MCF 10A (cell line): ENCODE data around the gene C8B. TPM values are rescaled to one million over a fixed set of nuclear protein-coding genes. Genes with fewer than 3 reads are reported as not detected.

Experiments used
- BruUV-seq: library from RNA; stranded (reverse); fragments of 400-500 nt; replicated peaks from 2 replicates; lab custom pipeline; 2021; lab: Mats Ljungman, UMichigan
- CTCF ChIA-PET: fragments of 300-600 bp; sonication (Branson Sonifier 250); formaldehyde crosslinking; extraction: SDS; loops from one replicate; lab custom pipeline; 2021; ENCODE audit warnings: antibody characterized with exemption, inconsistent platforms; lab: Yijun Ruan, JAX
- POLR2A ChIA-PET: fragments of 300-600, 350-650 bp; sonication (Branson Sonifier 250); formaldehyde crosslinking; extraction: SDS; loops from one replicate; lab custom pipeline; 2020; ENCODE audit warnings: antibody characterized with exemption, inconsistent platforms; lab: Yijun Ruan, JAX
- DNase-seq: peaks from one replicate; pipeline ENCODE4 v3.0.0-alpha.2; 2018; ENCODE audit not compliant: unreplicated experiment
- H3K27ac Mint-ChIP-seq: one replicate; pipeline ENCODE4 v1.8.0; 2022; ENCODE audit warnings: mild to moderate bottlenecking, low read depth, mixed read lengths; ENCODE audit not compliant: unreplicated experiment
- H3K27me3 Mint-ChIP-seq: one replicate; pipeline ENCODE4 v1.8.0; 2022; ENCODE audit warnings: mixed read lengths; ENCODE audit not compliant: insufficient read depth, unreplicated experiment
- H3K36me3 Mint-ChIP-seq: one replicate; pipeline ENCODE4 v1.8.0; 2022; ENCODE audit warnings: mild to moderate bottlenecking, moderate library complexity, mixed read lengths; ENCODE audit not compliant: insufficient read depth, unreplicated experiment
- H3K4me1 Mint-ChIP-seq: one replicate; pipeline ENCODE4 v1.8.0; 2022; ENCODE audit warnings: mixed read lengths; ENCODE audit not compliant: insufficient read depth, unreplicated experiment
- H3K4me3 Mint-ChIP-seq: one replicate; pipeline ENCODE4 v1.8.0; 2022; ENCODE audit warnings: mild to moderate bottlenecking, moderate library complexity, mixed read lengths; ENCODE audit not compliant: unreplicated experiment
- H3K9me3 Mint-ChIP-seq: one replicate; pipeline ENCODE4 v1.8.0; 2022; ENCODE audit warnings: mixed read lengths; ENCODE audit not compliant: unreplicated experiment
- intact Hi-C: fragments of 100-400 bp; cut with micrococcal nuclease; formaldehyde crosslinking; loops from 2 replicates; pipeline ENCODE4 v1.14.1; 2022
- total RNA-seq: library from RNA; stranded (reverse); gene quantifications from 2 replicates; pipeline ENCODE4 v1.2.3, GENCODE V29; 2022
- TF ChIP-seq, protein P1 (sequence below): fragments of 200-600 bp; IDR thresholded peaks from one replicate; pipeline ENCODE4 v1.8.0; 2022; ENCODE audit warnings: antibody characterized with exemption, mild to moderate bottlenecking; ENCODE audit not compliant: unreplicated experiment

C8B gene
- total RNA-seq, 1 experiment from 2014 or later, result not detected

DNA sequence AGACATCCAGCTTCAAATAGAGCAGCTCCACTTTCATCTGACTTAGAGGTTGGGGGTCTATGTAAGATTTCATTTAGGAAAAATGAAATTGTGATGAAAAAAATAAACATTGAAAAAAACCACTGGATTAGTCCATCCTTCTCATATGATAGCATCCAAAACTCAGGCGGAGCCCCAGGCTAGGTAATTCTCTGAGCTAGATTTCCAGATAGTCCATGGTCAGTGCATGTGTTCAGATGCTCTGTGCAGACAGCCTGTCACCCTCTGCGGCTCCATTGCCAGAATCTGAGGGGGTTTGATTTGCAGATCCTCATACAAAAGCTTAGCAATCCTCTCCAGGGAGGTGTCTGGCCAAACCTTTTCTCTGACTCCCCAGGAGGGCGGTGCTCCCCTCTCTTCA is 49.2 kb downstream of the C8B start:
- DNase-seq, result no peak
- no TSS peak for BruUV-seq
- no peak overlapping the region for H3K4me3 Mint-ChIP-seq
- ChIA-PET POLR2A (interaction anchor here (0.6 kb wide), 1 partner anchor 23 kb away, joined by 4 read pairs; no protein-coding TSS in a partner anchor), CTCF (no interaction called here)
- TF ChIP-seq, protein P1, sequence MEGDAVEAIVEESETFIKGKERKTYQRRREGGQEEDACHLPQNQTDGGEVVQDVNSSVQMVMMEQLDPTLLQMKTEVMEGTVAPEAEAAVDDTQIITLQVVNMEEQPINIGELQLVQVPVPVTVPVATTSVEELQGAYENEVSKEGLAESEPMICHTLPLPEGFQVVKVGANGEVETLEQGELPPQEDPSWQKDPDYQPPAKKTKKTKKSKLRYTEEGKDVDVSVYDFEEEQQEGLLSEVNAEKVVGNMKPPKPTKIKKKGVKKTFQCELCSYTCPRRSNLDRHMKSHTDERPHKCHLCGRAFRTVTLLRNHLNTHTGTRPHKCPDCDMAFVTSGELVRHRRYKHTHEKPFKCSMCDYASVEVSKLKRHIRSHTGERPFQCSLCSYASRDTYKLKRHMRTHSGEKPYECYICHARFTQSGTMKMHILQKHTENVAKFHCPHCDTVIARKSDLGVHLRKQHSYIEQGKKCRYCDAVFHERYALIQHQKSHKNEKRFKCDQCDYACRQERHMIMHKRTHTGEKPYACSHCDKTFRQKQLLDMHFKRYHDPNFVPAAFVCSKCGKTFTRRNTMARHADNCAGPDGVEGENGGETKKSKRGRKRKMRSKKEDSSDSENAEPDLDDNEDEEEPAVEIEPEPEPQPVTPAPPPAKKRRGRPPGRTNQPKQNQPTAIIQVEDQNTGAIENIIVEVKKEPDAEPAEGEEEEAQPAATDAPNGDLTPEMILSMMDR, result no peak
- no peaks in the 10 kb centered on the region for H3K9me3 Mint-ChIP-seq
- no peaks in the 10 kb centered on the region for H3K36me3 Mint-ChIP-seq
- H3K27me3 Mint-ChIP-seq, result no peaks in the 10 kb centered on the region
- H3K4me1 Mint-ChIP-seq, result no peaks in the 10 kb centered on the region
- intact Hi-C loops, result no loop called here
- H3K27ac Mint-ChIP-seq, result no peak overlapping the region

DNA sequence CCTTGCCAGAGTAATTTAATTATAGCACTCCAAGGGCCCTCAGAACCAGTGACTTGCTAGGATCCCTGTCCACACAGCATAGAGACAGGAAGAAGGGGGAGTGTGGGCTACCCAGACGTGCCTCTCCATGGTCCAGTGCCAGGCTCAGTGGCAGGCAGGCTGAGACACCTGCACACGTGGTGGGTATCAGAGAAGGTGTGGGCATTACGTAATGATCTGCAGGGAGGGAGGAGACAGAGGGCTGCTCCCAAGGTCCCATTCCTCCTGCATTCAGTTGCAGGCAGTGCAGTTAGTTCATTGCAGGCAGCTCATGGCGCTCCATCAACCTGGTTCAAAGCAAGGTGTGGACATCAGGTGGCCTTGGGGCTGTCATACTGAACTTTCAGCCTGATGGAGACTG is 49.9 kb downstream of the C8B start:
- BruUV-seq, result no TSS peak
- Mint-ChIP-seq H3K4me3 (no peak overlapping the region), H3K4me1 (no peaks in the 10 kb centered on the region), H3K9me3 (no peaks in the 10 kb centered on the region), H3K36me3 (no peaks in the 10 kb centered on the region), H3K27ac (no peak overlapping the region), H3K27me3 (no peaks in the 10 kb centered on the region)
- ChIA-PET POLR2A (interaction anchor here (0.6 kb wide), 1 partner anchor 22 kb away, joined by 4 read pairs; no protein-coding TSS in a partner anchor), CTCF (no interaction called here)
- DNase-seq, result peak; percentile 15
- intact Hi-C loops, result no loop called here
- TF ChIP-seq, protein P1, result no peak

DNA sequence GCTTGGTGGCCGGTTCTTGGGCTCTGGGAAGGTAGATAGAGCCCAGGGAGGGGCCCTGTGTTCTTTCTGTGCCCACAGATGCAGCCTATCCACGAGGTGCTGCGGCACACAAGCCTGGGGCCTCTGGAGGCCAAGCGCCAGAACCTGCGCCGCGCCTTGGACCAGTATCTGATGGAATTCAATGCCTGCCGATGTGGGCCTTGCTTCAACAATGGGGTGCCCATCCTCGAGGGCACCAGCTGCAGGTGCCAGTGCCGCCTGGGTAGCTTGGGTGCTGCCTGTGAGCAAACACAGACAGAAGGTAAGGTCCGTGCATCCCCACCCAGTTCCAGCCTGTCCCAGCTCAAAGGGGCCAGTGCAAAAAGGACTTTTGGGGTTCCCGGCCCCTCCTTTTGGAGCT is 53.5 kb downstream of the C8B start:
- Mint-ChIP-seq H3K4me3 (no peak overlapping the region), H3K9me3 (no peaks in the 10 kb centered on the region), H3K27me3 (no peaks in the 10 kb centered on the region), H3K36me3 (no peaks in the 10 kb centered on the region), H3K4me1 (no peaks in the 10 kb centered on the region), H3K27ac (no peak overlapping the region)
- no TSS peak for BruUV-seq
- TF ChIP-seq, protein P1, result no peak
- POLR2A ChIA-PET, result no interaction called here
- intact Hi-C loops, result no loop called here
- CTCF ChIA-PET, result interaction anchor here (0.6 kb wide), 1 partner anchor 47 kb away, joined by 5 read pairs; no protein-coding TSS in a partner anchor
- DNase-seq, result no peak

DNA sequence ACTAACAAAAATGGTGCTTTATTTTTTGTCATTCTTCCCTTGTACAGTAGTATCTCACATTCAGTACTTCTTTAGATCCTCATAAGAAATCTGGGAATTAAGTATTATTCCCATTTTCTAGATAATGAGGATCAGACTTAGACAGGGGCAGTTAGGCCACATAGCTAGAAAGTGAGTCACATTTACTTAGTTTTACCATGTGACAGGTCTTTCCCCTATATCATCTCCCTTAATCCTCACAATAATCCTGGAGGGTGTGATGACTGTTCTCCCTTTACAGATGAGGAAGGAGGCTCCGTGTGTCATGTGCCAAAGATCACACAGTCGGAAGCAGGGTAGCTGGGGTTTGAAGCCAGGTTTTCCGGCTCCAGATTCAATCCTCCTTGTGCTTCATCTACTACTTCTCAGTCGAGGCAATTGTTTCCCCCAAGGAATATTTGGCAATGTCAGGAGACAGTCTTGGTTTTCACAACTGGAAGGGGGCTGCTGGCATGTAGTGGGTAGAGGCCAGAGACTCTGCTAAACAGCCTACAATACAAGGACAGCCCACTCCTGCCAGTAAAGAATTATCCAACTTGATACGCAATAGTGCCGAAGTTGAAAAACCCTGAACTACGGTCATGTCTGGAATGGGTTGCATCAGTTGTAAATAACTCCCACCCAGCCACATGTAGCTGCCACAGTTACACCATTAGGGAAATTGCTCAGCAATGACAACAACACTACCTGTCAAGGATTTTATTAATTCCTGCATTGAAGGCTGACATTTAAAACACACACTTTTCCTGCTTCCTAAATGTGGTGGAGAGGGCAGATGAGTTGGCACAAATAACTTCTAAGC is 54.5 kb downstream of the C8B start:
- peak; percentile 33 for DNase-seq
- POLR2A ChIA-PET, result no interaction called here
- Mint-ChIP-seq H3K4me1 (no peaks in the 10 kb centered on the region), H3K27ac (no peak overlapping the region), H3K9me3 (no peaks in the 10 kb centered on the region), H3K36me3 (no peaks in the 10 kb centered on the region), H3K27me3 (no peaks in the 10 kb centered on the region), H3K4me3 (no peak overlapping the region)
- BruUV-seq, result no TSS peak
- intact Hi-C loops, result no loop called here
- CTCF ChIA-PET, result interaction anchor here (0.6 kb wide), 1 partner anchor 48 kb away, joined by 5 read pairs; no protein-coding TSS in a partner anchor
- TF ChIP-seq, protein P1, result no peak
